ENCODE data around the gene WDR18.

The WDR18 gene

DNA sequence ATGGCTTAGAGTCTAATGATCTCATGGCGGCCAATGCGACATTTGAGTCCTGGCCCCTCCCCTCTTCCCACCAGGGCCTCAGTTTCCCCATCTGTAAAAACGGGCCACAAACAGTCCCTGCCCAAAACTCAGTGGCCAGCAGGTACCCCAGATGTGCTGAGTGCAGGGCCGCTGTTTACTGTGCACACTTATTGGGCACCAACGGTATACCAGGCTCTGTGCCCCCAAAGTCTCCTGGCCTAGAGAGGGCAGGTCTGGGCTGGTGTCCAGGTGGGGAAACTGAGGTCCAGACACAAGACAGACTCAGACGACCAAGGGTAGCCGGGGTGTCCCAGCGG is 23.6 kb upstream of the WDR18 start:
- TF ChIP-seq CTCF (IDR thresholded peaks at IDR 0.05; ENCODE audit: extremely low read depth, insufficient read depth, missing control alignments): no peak
- no peak for DNase-seq (ENCODE audit: low spot score)

GRCh38 chr19:961866-962620 is 22.1 kb upstream of the WDR18 start:
- in situ Hi-C loops (cut with MboI; ENCODE audit: low pct_unique_long_range_greater_than_20kb, low sequenced_read_pairs, unreplicated experiment): no loop called here
- TF ChIP-seq CTCF (IDR thresholded peaks at IDR 0.05; ENCODE audit: extremely low read depth, insufficient read depth, missing control alignments): no peak
- DNase-seq (ENCODE audit: low spot score): no peak

More for the DNA sequence above, 23.6 kb upstream of the WDR18 start:
- in situ Hi-C loops (cut with MboI; ENCODE audit: low pct_unique_long_range_greater_than_20kb, low sequenced_read_pairs, unreplicated experiment): no loop called here

- no peak for DNase-seq (ENCODE audit: low spot score)
- TF ChIP-seq CTCF (IDR thresholded peaks at IDR 0.05; ENCODE audit: extremely low read depth, insufficient read depth, missing control alignments): no peak
- in situ Hi-C loops (cut with MboI; ENCODE audit: low pct_unique_long_range_greater_than_20kb, low sequenced_read_pairs, unreplicated experiment): no loop called here
Measured at GRCh38 chr19:962683-963400, 21.3 kb upstream of the WDR18 start.

GRCh38 chr19:963486-963951 is 20.6 kb upstream of the WDR18 start:
- DNase-seq (ENCODE audit: low spot score): no peak
- in situ Hi-C loops (cut with MboI; ENCODE audit: low pct_unique_long_range_greater_than_20kb, low sequenced_read_pairs, unreplicated experiment): no loop called here
- TF ChIP-seq CTCF (IDR thresholded peaks at IDR 0.05; ENCODE audit: extremely low read depth, insufficient read depth, missing control alignments): no peak

GRCh38 chr19:964116-964520 is 20.0 kb upstream of the WDR18 start:
- no peak for DNase-seq (ENCODE audit: low spot score)
- in situ Hi-C loops (cut with MboI; ENCODE audit: low pct_unique_long_range_greater_than_20kb, low sequenced_read_pairs, unreplicated experiment): no loop called here
- no peak for TF ChIP-seq CTCF (IDR thresholded peaks at IDR 0.05; ENCODE audit: extremely low read depth, insufficient read depth, missing control alignments)

DNA sequence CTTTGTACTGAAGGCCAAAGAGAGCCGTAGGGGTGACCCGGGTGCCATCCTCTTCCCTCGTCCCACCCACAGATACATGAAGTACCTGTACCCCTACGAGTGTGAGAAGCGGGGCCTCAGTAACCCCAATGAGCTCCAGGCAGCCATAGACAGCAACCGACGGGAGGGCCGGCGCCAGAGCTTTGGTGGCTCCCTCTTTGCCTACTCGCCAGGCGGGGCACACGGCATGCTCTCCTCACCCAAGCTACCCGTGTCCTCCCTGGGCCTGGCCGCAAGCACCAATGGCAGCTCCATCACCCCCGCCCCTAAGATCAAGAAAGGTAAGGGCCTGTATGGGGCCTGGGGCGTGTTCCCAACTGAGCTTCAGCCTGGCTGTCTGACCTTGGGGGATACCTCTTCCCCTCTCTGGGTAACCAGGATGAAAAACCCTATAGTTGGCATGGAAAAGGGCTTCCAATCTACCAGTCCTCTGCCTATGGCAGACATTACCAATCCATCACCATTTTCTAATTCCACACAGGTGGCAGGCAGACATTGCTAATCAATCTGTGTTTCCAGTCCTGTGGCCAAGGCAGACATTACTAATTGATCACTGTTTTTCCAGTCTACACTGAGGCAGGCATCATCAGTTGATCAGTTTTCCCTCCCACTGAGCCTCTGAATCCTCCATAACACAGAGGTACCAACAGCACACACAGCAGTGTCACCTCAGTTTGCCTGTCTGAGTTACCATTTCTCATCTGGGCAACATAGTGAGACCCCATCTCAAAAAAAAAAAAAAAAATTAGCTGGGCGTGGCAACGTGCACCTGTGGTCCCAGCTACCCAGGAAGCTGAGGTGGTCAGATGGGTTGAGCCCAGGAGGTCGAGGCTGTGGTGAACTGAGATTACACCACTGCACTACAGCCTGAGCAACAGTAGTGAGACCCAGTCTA is 19.1 kb upstream of the WDR18 start:
- DNase-seq (ENCODE audit: low spot score): no peak
- in situ Hi-C loops (cut with MboI; ENCODE audit: low pct_unique_long_range_greater_than_20kb, low sequenced_read_pairs, unreplicated experiment): no loop called here
- TF ChIP-seq CTCF (IDR thresholded peaks at IDR 0.05; ENCODE audit: extremely low read depth, insufficient read depth, missing control alignments): no peak

Measured in GM13977 (cell line).